22Rv1 (cell line): ENCODE results near the gene GREB1.
A peak's percentile ranks its signal among the peaks of the same experiment; 100 is the strongest.

ENCODE experiments used
- H3K27ac ChIP-seq: fragments of 450-650 bp; 2 replicates; pipeline ENCODE4 v1.5.1; 2017
- ZFX ChIP-seq: fragments of 450-650 bp; IDR thresholded peaks from 2 replicates; pipeline ENCODE4 v1.6.1; 2017; ENCODE audit warnings: antibody characterized with exemption, borderline replicate concordance
- TF ChIP-seq, protein P1 (sequence below): fragments of 450-650 bp; IDR thresholded peaks from 2 replicates; pipeline ENCODE4 v1.5.1; 2017; ENCODE audit warnings: mild to moderate bottlenecking

The GREB1 gene

GRCh38 chr2:11539317-11540147, 5.7 kb downstream of the GREB1 start:
- H3K27ac ChIP-seq, result peak overlapping the region; percentile 66

DNA sequence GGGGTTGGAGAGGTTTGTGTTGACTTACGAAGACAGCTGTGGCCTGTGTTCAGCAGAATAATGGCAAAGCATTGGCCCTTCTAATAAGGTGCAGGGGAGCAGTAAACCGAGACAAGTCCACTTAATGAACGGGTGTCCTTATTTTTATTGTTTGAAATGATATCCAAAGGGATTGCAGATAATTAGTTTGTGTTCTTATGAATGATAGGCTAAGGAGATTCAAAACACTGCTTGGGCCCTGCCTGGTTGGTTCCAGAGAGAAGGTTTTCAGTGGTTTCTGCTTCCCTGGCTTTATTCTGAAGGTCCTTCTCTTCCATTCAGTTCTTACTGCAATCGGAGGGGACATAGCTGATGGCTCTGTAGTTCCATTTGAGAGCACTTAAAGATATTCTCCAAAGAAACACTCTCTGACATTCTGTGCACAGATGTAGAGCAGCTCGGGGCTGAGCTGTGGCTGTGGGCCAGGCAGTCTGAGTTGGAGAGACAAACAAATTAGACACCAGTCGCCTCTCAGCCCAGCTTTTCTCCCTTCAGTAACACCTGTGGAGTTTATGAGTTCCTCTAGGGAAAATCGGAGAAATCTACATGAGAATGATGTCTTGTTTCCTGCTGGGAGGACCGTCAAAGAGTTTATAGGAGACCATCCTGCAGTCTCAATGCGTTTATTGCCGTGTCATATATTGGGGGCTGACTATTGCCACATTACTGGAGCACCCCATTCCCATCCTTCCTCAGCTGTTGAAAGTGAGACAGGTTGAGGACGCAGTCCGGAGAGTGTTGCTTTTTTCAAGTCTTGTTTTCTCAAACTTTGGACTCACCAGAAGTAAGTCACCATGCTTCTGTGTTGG, 6.5 kb downstream of the GREB1 start:
- TF ChIP-seq, protein P1, sequence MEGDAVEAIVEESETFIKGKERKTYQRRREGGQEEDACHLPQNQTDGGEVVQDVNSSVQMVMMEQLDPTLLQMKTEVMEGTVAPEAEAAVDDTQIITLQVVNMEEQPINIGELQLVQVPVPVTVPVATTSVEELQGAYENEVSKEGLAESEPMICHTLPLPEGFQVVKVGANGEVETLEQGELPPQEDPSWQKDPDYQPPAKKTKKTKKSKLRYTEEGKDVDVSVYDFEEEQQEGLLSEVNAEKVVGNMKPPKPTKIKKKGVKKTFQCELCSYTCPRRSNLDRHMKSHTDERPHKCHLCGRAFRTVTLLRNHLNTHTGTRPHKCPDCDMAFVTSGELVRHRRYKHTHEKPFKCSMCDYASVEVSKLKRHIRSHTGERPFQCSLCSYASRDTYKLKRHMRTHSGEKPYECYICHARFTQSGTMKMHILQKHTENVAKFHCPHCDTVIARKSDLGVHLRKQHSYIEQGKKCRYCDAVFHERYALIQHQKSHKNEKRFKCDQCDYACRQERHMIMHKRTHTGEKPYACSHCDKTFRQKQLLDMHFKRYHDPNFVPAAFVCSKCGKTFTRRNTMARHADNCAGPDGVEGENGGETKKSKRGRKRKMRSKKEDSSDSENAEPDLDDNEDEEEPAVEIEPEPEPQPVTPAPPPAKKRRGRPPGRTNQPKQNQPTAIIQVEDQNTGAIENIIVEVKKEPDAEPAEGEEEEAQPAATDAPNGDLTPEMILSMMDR, result no peak
- no peak for TF ChIP-seq ZFX
- H3K27ac ChIP-seq, result peak overlapping the region; percentile 66

More at GRCh38 chr2:11539317-11540147, 5.7 kb downstream of the GREB1 start:
- TF ChIP-seq, protein P1, result no peak
- no peak for TF ChIP-seq ZFX

GRCh38 chr2:11540996-11541692, 7.3 kb downstream of the GREB1 start:
- no peak for TF ChIP-seq ZFX
- TF ChIP-seq, protein P1, result no peak
- peak overlapping the region; percentile 66; the same call in 1 of the 2 replicates for H3K27ac ChIP-seq

GRCh38 chr2:11541693-11542274, 7.9 kb downstream of the GREB1 start:
- no peak overlapping the region for H3K27ac ChIP-seq
- TF ChIP-seq, protein P1, result no peak
- no peak for TF ChIP-seq ZFX

- TF ChIP-seq, protein P1, result no peak
- TF ChIP-seq ZFX, result no peak
- H3K27ac ChIP-seq, result no peak overlapping the region
Measured at GRCh38 chr2:11542275-11542819, 8.5 kb downstream of the GREB1 start.

- no peak overlapping the region for H3K27ac ChIP-seq
- TF ChIP-seq, protein P1, result no peak
- TF ChIP-seq ZFX, result no peak
Measured at GRCh38 chr2:11543337-11544216, 9.7 kb downstream of the GREB1 start.
